ENCODE results near the gene DCST1.

GRCh38 chr1:155004352-155005075 lies 29.1 kb upstream of the DCST1 start:
- TF ChIP-seq, protein P1, sequence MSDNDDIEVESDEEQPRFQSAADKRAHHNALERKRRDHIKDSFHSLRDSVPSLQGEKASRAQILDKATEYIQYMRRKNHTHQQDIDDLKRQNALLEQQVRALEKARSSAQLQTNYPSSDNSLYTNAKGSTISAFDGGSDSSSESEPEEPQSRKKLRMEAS (IDR thresholded peaks at IDR 0.05; ENCODE audit: insufficient read depth, insufficient read length): no peak
- TF ChIP-seq, protein P2, sequence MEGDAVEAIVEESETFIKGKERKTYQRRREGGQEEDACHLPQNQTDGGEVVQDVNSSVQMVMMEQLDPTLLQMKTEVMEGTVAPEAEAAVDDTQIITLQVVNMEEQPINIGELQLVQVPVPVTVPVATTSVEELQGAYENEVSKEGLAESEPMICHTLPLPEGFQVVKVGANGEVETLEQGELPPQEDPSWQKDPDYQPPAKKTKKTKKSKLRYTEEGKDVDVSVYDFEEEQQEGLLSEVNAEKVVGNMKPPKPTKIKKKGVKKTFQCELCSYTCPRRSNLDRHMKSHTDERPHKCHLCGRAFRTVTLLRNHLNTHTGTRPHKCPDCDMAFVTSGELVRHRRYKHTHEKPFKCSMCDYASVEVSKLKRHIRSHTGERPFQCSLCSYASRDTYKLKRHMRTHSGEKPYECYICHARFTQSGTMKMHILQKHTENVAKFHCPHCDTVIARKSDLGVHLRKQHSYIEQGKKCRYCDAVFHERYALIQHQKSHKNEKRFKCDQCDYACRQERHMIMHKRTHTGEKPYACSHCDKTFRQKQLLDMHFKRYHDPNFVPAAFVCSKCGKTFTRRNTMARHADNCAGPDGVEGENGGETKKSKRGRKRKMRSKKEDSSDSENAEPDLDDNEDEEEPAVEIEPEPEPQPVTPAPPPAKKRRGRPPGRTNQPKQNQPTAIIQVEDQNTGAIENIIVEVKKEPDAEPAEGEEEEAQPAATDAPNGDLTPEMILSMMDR (IDR thresholded peaks at IDR 0.05; ENCODE audit: extremely low read depth in 1 of 2, insufficient read depth in 1 of 2, low read depth in 1 of 2, low read length in 2 of 2): no peak
